Loucy (cell line): Measurements from ENCODE around the gene WDR74.

Experiments
- CTCF ChIP-seq: fragments of 200-600 bp; sonication (generic); conservative IDR thresholded peaks from 2 replicates; pipeline ENCODE4 v1.5.1; 2014; ENCODE audit warnings: mild to moderate bottlenecking, antibody characterized with exemption, low read length
- EZH2phosphoT487 ChIP-seq: fragments of 200-600 bp; IDR thresholded peaks from 2 replicates; pipeline ENCODE4 v1.6.1; 2018; ENCODE audit warnings: antibody characterized with exemption, mild to moderate bottlenecking, moderate library complexity, borderline replicate concordance

GRCh38 chr11:62801071-62801470 lies 38.3 kb downstream of the WDR74 start:
- TF ChIP-seq CTCF (no peak), EZH2phosphoT487 (no peak)
